NCI-H69 (cell line): ENCODE measurements around the gene HNRNPA1L2.
"Not testable (repeated sequence)": the region's sequence is repeated elsewhere in the genome, so short reads cannot be mapped to it uniquely, and the experiment has no call there.

Experiments
- DNase-seq: peaks from one replicate; lab custom pipeline; 2025; lab: John Stamatoyannopoulos, UW

Gene HNRNPA1L2

DNA sequence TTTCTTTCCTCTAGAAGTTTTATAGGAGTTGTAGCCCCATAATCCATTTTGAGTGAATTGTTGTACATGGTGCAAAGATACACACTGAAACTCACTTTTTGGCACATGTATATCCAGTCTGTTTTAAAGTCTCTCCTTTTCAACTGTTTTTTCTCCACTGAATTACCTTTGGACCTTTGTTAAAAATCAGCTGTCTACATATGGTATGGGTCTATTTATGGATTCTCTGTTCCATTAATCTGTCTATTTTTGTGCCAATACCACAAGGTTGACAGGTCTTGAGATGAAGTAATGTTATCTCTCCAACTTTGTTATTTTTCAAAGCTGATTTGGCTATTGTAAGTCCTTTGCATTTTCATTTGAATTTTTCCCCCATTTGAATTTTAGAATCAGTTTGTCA lies 4.7 kb downstream of the HNRNPA1L2 start:
- DNase-seq, result no peak

DNA sequence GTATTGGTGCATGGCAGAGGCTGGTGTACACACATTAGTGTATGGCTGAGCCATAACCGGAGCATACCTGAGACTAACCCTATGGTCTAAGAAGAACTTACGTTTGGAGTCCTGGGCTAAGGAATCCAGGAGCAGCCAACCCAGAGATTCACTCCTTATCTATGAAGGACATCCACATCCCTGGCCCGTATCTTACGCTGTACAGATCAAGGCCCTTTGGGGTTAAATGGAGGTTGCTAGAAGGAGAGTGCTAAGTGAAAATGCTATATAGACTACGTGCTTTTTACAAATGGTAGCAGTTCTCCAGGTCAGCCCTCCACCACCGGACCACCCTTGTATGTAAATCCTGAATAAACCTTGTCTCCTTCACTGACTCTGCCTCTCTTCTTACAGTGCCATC lies 8.5 kb downstream of the HNRNPA1L2 start:
- no peak for DNase-seq

DNA sequence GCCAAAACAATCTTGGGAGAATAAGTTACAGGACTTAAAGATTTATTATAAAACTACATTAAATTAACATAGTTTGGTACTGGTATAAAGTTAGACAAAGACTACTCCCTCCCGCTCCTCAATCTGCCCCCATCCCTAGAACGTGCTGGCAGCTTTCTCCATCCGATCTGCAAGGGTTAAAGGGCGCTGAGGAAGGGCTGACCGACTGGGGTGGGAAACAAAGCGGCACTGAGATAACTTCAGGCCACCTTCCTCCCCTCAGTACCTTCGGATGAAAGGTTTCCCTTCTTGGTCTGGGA lies 9.6 kb downstream of the HNRNPA1L2 start:
- DNase-seq, result peak; percentile 86

DNA sequence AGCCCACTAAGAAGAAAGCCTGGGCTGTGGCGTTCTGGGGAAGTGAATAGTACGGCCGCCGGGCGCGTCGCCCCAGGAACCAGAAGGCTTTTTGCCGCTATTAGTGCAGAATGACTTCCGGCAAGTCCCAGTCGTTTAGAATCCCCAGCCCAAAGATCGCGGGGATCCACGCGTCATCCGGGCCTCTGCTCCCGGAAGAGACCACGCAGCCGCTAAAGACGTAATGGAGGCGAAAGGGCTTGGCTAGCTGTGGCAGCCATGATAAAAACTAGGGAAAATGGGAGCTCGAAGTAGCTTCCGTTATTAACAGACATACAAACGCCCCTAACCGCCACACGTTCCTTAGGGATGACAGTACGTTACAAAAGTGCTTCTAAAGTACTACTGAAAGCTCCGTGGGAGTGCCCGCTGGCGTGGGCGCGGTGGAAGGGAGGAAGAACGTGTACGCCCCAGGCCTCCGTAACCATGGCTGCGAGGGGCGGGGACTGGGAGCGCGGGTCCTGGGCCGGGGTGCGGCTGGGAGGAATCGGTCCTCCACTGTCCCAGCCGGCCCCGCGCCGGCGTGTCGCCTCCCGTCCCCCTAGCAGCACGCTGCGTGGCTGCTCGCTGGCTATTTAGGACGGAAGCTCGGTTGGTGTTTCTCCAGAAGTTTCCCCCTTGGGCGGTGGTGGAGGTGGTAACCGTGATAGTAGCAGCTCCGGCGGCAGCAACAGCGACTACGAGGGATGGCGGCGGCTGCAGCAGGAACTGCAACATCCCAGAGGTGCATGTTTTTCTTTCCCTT lies 10.2 kb downstream of the HNRNPA1L2 start, which contains the start of gene SUGT1:
Gene SUGT1, plus strand, starts transcription at position 641 of the 784 bp plus-strand sequence. Its CDS starts 85 bp downstream, at position 726.
- peak; percentile 97 for DNase-seq

DNA sequence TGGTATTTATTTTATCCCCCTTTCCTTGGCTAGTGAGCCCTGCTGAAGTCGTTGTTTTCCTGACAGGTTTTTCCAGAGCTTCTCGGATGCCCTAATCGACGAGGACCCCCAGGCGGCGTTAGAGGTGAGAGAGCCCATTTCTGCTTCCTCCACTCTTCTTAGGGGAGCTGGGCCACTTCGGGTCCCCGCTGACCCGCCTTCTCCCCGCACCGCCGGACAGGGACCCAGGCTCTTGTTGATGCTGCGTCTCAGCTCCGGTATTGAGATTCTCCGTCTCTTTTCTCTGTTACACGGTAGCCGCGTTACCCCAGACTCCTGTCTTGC lies 10.7 kb downstream of the HNRNPA1L2 start:
- DNase-seq, result no peak

DNA sequence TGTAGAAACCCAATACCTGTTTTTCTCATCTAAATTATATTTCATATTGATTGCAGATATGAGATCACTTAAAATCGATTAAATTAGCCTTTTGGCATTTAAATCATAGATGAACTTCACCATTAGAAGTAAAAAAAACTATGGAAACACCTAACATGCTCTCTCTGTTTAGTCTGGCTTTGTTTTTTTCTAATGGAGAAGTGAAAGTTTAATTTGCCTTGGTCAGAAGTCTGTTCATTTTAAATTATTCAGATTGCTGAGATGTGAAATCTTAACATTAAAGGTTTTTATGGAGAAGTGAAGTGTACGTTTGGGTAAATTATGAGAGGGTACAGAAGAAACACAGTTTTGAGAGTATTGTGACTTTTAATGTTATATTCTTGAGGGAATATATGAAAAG lies 17.1 kb downstream of the HNRNPA1L2 start:
- DNase-seq, result no peak

DNA sequence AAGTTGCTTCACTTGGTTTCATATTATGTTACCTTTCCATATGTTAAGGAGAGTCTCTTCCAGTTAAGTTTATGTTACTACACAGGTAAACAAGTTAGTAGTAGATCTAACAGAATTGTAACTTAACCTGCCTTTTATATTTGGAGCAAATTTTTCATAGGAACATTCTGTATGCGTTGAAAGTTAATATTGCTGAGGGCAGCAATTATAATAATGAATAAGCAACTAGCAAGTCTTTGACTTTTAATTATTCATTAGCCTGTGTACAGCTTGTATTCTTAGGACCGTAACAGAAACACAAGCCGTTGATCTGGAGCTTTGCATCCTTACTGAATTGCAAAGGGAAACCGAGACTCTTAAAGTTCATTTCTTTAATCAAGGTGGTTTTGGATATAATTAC lies 22.0 kb downstream of the HNRNPA1L2 start:
- DNase-seq, result no peak

DNA sequence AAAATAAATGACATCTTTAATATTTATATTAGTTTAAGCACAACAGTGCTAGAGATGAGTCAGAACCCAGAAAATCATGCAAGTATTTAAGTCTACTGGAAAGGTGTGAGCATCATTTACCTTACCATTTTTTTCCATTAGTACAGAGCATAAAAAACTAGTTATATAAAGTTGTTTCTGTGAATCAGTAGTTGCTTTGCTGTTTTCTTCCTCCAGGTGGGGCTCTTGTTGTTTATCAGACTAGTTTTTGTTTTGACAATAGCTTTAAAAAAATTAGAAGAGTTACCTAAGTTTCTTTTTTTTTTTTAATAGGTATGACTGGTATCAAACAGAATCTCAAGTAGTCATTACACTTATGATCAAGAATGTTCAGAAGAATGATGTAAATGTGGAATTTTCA lies 23.1 kb downstream of the HNRNPA1L2 start:
- peak; percentile 20 for DNase-seq

DNA sequence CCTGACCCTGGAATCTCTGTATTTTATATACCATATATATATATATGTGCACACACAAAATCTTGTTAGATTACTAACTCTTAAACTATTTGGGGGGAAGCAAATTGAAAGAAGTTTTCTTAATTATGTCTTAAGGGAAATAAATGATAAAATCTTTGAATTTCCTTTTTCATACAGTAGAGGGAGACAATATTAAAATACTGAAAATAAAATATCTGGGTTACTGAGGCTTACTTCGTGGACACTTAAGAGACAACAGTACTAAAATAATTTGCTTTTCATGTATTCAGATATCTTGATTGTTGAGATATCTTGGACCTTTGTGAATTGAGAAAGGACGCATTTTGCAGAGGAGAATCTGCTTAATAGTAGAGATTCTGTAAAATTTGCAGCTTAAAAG lies 27.4 kb downstream of the HNRNPA1L2 start:
- no peak for DNase-seq

DNA sequence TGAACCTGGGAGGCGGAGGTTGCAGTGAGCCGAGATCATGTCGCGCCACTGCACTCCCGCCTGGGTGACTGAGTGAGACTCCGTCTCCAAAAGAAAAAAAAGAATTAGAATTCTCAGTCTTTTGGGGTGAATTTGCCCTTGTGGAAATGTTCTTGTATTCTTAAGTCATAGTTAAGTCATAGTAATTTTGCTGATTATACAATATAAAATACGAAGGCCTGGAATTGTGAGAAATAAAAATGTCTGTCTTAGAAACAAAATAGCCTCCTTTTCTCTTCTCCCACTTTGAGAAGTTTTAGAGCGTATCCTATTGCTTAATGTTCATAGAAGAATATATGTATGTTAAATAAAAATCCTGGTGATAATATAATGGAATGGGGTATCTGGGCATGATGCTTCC lies 28.5 kb downstream of the HNRNPA1L2 start:
- no peak for DNase-seq

DNA sequence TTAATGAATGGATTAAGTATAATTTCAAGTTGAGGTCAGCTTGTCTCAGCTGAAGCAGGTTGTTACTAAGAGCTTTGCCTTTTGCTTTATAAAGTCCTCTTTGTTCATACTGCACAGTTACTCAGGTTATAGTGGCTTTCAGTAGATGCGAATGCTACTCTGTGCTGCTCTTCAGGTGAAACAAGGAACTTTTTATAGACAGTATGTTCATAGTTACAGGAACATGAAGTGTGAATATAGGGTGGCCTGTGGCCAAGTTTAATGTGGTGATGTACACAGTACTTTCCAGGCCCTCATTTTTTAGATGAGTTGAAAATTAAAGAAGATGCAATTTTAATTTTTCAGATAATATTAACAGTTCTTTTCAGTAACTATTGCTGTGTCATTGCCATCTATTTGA lies 31.2 kb downstream of the HNRNPA1L2 start:
- DNase-seq, result no peak

DNA sequence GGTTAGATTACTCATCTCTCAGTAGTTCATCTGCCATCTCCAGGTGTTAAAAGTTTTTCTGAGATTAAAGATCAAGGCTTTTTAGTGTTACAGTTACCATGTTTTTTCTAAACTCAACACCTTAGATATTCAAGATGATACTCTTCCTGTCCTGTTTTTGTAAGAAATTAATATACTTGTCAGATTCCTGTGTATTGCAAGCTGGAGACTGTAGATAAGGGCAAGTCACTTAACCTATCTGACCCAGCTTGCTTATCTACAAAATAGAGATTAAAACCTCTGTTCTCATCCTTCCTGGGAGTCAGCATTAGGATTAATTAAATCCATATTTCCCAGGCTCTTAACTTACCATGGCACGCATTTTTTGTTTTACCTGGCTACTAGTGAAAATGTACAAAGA lies 35.6 kb downstream of the HNRNPA1L2 start:
- DNase-seq, result no peak

DNA sequence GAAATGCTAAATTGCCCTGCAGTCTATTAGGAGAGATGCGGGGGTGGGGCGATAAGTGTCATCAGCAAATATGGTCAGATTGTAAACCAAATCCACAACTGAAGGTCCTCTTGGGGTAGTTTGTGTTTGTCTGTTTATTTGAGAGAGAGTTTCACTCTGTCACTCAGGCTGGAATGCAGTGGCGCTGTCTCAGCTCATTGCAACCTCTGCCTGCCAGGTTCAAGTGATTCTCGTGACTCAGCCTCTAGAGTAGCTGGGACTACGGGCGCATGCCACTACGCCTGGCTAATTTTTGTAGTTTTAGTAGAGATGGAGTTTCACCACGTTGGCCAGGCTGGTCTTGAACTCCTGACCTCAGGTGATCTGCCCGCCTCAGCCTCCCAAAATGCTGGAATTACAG lies 43.6 kb downstream of the HNRNPA1L2 start:
- DNase-seq, result not testable (repeated sequence)

DNA sequence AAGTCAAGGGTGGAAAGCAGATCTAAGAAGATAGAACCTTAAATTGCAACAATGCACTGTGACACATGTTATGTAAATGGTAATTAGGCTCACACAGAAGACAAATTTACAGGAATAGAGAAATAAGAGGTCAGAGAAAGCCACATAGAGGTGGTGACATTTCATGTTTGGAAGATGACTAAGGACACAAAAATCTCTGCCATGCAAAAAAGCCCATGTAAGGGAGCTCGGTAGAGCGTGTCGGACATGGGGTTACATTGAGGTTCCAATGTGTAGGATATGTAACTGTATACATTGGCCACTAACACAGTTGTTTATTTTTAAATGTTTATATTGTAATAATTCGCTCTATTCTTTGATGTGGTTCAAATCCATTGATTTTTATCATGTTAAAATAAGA lies 44.1 kb downstream of the HNRNPA1L2 start:
- DNase-seq, result no peak
